Erythroblast (primary cell): ENCODE data around the gene GADD45GIP1.

Source experiments
- GATA1 ChIP-seq: IDR thresholded peaks from 2 replicates; pipeline ENCODE4 v1.6.1; 2011; ENCODE audit warnings: low read depth, mild to moderate bottlenecking, control low read depth, low read length, moderate library complexity
- POLR2A ChIP-seq: IDR thresholded peaks from 2 replicates; pipeline ENCODE4 v1.6.1; 2011; ENCODE audit warnings: mild to moderate bottlenecking, low read length

- no peak for TF ChIP-seq POLR2A
- TF ChIP-seq GATA1, result no peak
Observed at GRCh38 chr19:12991296-12991695, 34.3 kb upstream of the GADD45GIP1 start.
